ENCODE measurements around the gene ASB5.

Gene ASB5

GRCh38 chr4:176230836-176231235 is 38.2 kb downstream of the ASB5 start:
- H2AFZ ChIP-seq (ENCODE audit: low read length), result no peak overlapping the region
- H3K27me3 ChIP-seq (ENCODE audit: insufficient read depth, low read length), result no peaks in the 10 kb centered on the region
- H3K9me3 ChIP-seq (ENCODE audit: low read length), result no peaks in the 10 kb centered on the region
- no peaks in the 10 kb centered on the region for H3F3A ChIP-seq (ENCODE audit: insufficient read depth, low read length)
- no peaks in the 10 kb centered on the region for H3K79me2 ChIP-seq (ENCODE audit: insufficient read depth, low read length)
- no peaks in the 10 kb centered on the region for H3K36me3 ChIP-seq (ENCODE audit: insufficient read depth, low read length)
- no peaks in the 10 kb centered on the region for H4K20me1 ChIP-seq (ENCODE audit: insufficient read depth, low read length)
- H3K4me2 ChIP-seq (ENCODE audit: low read length), result no peak overlapping the region
- no peaks in the 10 kb centered on the region for H3K9me2 ChIP-seq (ENCODE audit: low read depth, low read length)
- H3K9ac ChIP-seq (ENCODE audit: low read length), result no peak overlapping the region
- no peaks in the 10 kb centered on the region for H3K4me1 ChIP-seq (ENCODE audit: insufficient read depth, low read length, severe bottlenecking)
- H3K27ac ChIP-seq (ENCODE audit: low read depth, low read length, poor library complexity, severe bottlenecking), result no peak overlapping the region
- H3K4me3 ChIP-seq (ENCODE audit: low read depth, low read length, poor library complexity, severe bottlenecking), result no peak overlapping the region
- TF ChIP-seq CTCF (IDR thresholded peaks at IDR 0.05; ENCODE audit: low read length), result no peak
- TF ChIP-seq EZH2 (IDR thresholded peaks at IDR 0.05; ENCODE audit: borderline replicate concordance, low read length), result no peak

GRCh38 chr4:176229645-176230044 is 39.4 kb downstream of the ASB5 start:
- Histone ChIP-seq H3K4me3 (ENCODE audit: low read depth, low read length, poor library complexity, severe bottlenecking) (no peak overlapping the region), H3K9ac (ENCODE audit: low read length) (no peak overlapping the region), H3F3A (ENCODE audit: insufficient read depth, low read length) (no peaks in the 10 kb centered on the region), H3K27me3 (ENCODE audit: insufficient read depth, low read length) (no peaks in the 10 kb centered on the region), H3K9me3 (ENCODE audit: low read length) (no peaks in the 10 kb centered on the region), H3K27ac (ENCODE audit: low read depth, low read length, poor library complexity, severe bottlenecking) (no peak overlapping the region), H2AFZ (ENCODE audit: low read length) (no peak overlapping the region), H3K9me2 (ENCODE audit: low read depth, low read length) (no peaks in the 10 kb centered on the region), H3K4me1 (ENCODE audit: insufficient read depth, low read length, severe bottlenecking) (no peaks in the 10 kb centered on the region), H4K20me1 (ENCODE audit: insufficient read depth, low read length) (no peaks in the 10 kb centered on the region), H3K4me2 (ENCODE audit: low read length) (no peak overlapping the region), H3K79me2 (ENCODE audit: insufficient read depth, low read length) (no peaks in the 10 kb centered on the region), H3K36me3 (ENCODE audit: insufficient read depth, low read length) (no peaks in the 10 kb centered on the region)
- TF ChIP-seq EZH2 (IDR thresholded peaks at IDR 0.05; ENCODE audit: borderline replicate concordance, low read length), result no peak
- no peak for TF ChIP-seq CTCF (IDR thresholded peaks at IDR 0.05; ENCODE audit: low read length)

GRCh38 chr4:176226736-176227135 is 42.3 kb downstream of the ASB5 start:
- Histone ChIP-seq H3K27ac (ENCODE audit: low read depth, low read length, poor library complexity, severe bottlenecking) (no peak overlapping the region), H3K36me3 (ENCODE audit: insufficient read depth, low read length) (no peaks in the 10 kb centered on the region), H4K20me1 (ENCODE audit: insufficient read depth, low read length) (no peaks in the 10 kb centered on the region), H3K9me3 (ENCODE audit: low read length) (no peaks in the 10 kb centered on the region), H3K9me2 (ENCODE audit: low read depth, low read length) (no peaks in the 10 kb centered on the region), H3F3A (ENCODE audit: insufficient read depth, low read length) (no peaks in the 10 kb centered on the region), H3K4me1 (ENCODE audit: insufficient read depth, low read length, severe bottlenecking) (no peaks in the 10 kb centered on the region), H3K9ac (ENCODE audit: low read length) (no peak overlapping the region), H2AFZ (ENCODE audit: low read length) (no peak overlapping the region), H3K79me2 (ENCODE audit: insufficient read depth, low read length) (no peaks in the 10 kb centered on the region), H3K4me3 (ENCODE audit: low read depth, low read length, poor library complexity, severe bottlenecking) (no peak overlapping the region), H3K4me2 (ENCODE audit: low read length) (no peak overlapping the region), H3K27me3 (ENCODE audit: insufficient read depth, low read length) (no peaks in the 10 kb centered on the region)
- TF ChIP-seq EZH2 (IDR thresholded peaks at IDR 0.05; ENCODE audit: borderline replicate concordance, low read length) (no peak), CTCF (IDR thresholded peaks at IDR 0.05; ENCODE audit: low read length) (no peak)
